ENCODE data around the gene DYNLL1. TPM values are rescaled to one million over a fixed set of nuclear protein-coding genes. Genes with fewer than 3 reads are reported as not detected.

DYNLL1 gene
- total RNA-seq, 3 donors from 2014 or later (not counting 1 experiment from before 2014, with no cell fraction given) = 69.7 to 110 (median 77.2) TPM

GRCh38 chr12:120500581-120500980 is 4.7 kb downstream of the DYNLL1 start:
- no peaks in the 10 kb centered on the region for H3K36me3 Mint-ChIP-seq
- no peaks in the 10 kb centered on the region for H3K9me3 ChIP-seq (ENCODE audit: control insufficient read depth, insufficient read depth, low read length)
- H3K9me3 Mint-ChIP-seq = no peaks in the 10 kb centered on the region
- H3K4me3 ChIP-seq (ENCODE audit: low read length) = no peak overlapping the region
- H3K27ac ChIP-seq (ENCODE audit: low read length) = no peak overlapping the region
- no peaks in the 10 kb centered on the region for H3K27me3 ChIP-seq (ENCODE audit: control insufficient read depth, insufficient read depth, low read length)
- peaks cover 4% of the 10 kb centered on the region for H3K4me1 ChIP-seq (ENCODE audit: control insufficient read depth, insufficient read depth, low read length)
- no peak overlapping the region for H3K4me3 Mint-ChIP-seq
- WGBS (ENCODE audit: insufficient coverage) = 80% methylated on average over 1 of the region's 1 CpG
- DNase-seq = peak in 1 of 2 donors; percentile 18
- peaks cover 32 to 33% of the 10 kb centered on the region in 2 donors for H3K4me1 Mint-ChIP-seq
- TF ChIP-seq CTCF (IDR thresholded peaks at IDR 0.05) = no peak
- H3K27ac Mint-ChIP-seq = peak overlapping the region; percentile 58 to 67
- peaks cover 17% of the 10 kb centered on the region for H3K36me3 ChIP-seq (ENCODE audit: control insufficient read depth, insufficient read depth, low read length)
- no peaks in the 10 kb centered on the region for H3K27me3 Mint-ChIP-seq (ENCODE audit: low read depth in 2 of 2)
- ATAC-seq = no peak
- intact Hi-C loops (cut with micrococcal nuclease) = no loop called here

GRCh38 chr12:120504587-120504986 is 8.7 kb downstream of the DYNLL1 start:
- Mint-ChIP-seq H3K27ac (no peak overlapping the region), H3K27me3 (ENCODE audit: low read depth in 2 of 2) (no peaks in the 10 kb centered on the region), H3K36me3 (no peaks in the 10 kb centered on the region), H3K4me1 (peaks cover 6 to 7% of the 10 kb centered on the region in 2 donors), H3K9me3 (no peaks in the 10 kb centered on the region), H3K4me3 (no peak overlapping the region)
- Histone ChIP-seq H3K4me3 (ENCODE audit: low read length) (no peak overlapping the region), H3K27me3 (ENCODE audit: control insufficient read depth, insufficient read depth, low read length) (no peaks in the 10 kb centered on the region), H3K9me3 (ENCODE audit: control insufficient read depth, insufficient read depth, low read length) (no peaks in the 10 kb centered on the region), H3K27ac (ENCODE audit: low read length) (no peak overlapping the region), H3K36me3 (ENCODE audit: control insufficient read depth, insufficient read depth, low read length) (peaks cover 25% of the 10 kb centered on the region), H3K4me1 (ENCODE audit: control insufficient read depth, insufficient read depth, low read length) (no peaks in the 10 kb centered on the region)
- intact Hi-C loops (cut with micrococcal nuclease) = no loop called here
- no peak for ATAC-seq
- DNase-seq = no peak
- WGBS (ENCODE audit: insufficient coverage) = 100% methylated on average over 3 of the region's 4 CpGs
- TF ChIP-seq CTCF (IDR thresholded peaks at IDR 0.05) = no peak

- H3K36me3 ChIP-seq (ENCODE audit: control insufficient read depth, insufficient read depth, low read length) = peaks cover 21% of the 10 kb centered on the region
- no peaks in the 10 kb centered on the region for H3K27me3 Mint-ChIP-seq (ENCODE audit: low read depth in 2 of 2)
- H3K4me1 Mint-ChIP-seq = no peaks in the 10 kb centered on the region
- no peaks in the 10 kb centered on the region for H3K27me3 ChIP-seq (ENCODE audit: control insufficient read depth, insufficient read depth, low read length)
- H3K27ac Mint-ChIP-seq = no peak overlapping the region
- 94% methylated on average over 8 of the region's 8 CpGs for WGBS (ENCODE audit: insufficient coverage)
- no peak for DNase-seq
- no peaks in the 10 kb centered on the region for H3K4me1 ChIP-seq (ENCODE audit: control insufficient read depth, insufficient read depth, low read length)
- intact Hi-C loops (cut with micrococcal nuclease) = no loop called here
- H3K9me3 Mint-ChIP-seq = no peaks in the 10 kb centered on the region
- H3K4me3 ChIP-seq (ENCODE audit: low read length) = no peak overlapping the region
- no peaks in the 10 kb centered on the region for H3K36me3 Mint-ChIP-seq
- TF ChIP-seq CTCF (IDR thresholded peaks at IDR 0.05) = no peak
- no peak overlapping the region for H3K4me3 Mint-ChIP-seq
- H3K27ac ChIP-seq (ENCODE audit: low read length) = no peak overlapping the region
- ATAC-seq = no peak
- no peaks in the 10 kb centered on the region for H3K9me3 ChIP-seq (ENCODE audit: control insufficient read depth, insufficient read depth, low read length)
These were observed 12.6 kb downstream of the DYNLL1 start for GRCh38 chr12:120508537-120508936.

- no peak for DNase-seq
- Mint-ChIP-seq H3K4me3 (no peak overlapping the region), H3K27ac (no peak overlapping the region), H3K4me1 (peaks cover 0 to 5% of the 10 kb centered on the region in 2 donors), H3K9me3 (no peaks in the 10 kb centered on the region), H3K36me3 (no peaks in the 10 kb centered on the region), H3K27me3 (ENCODE audit: low read depth in 2 of 2) (no peaks in the 10 kb centered on the region)
- TF ChIP-seq CTCF (IDR thresholded peaks at IDR 0.05) = no peak
- H3K4me1 ChIP-seq (ENCODE audit: control insufficient read depth, insufficient read depth, low read length) = no peaks in the 10 kb centered on the region
- no peaks in the 10 kb centered on the region for H3K27me3 ChIP-seq (ENCODE audit: control insufficient read depth, insufficient read depth, low read length)
- no peak overlapping the region for H3K27ac ChIP-seq (ENCODE audit: low read length)
- ATAC-seq = no peak
- intact Hi-C loops (cut with micrococcal nuclease) = no loop called here
- H3K4me3 ChIP-seq (ENCODE audit: low read length) = no peak overlapping the region
- no peaks in the 10 kb centered on the region for H3K9me3 ChIP-seq (ENCODE audit: control insufficient read depth, insufficient read depth, low read length)
- H3K36me3 ChIP-seq (ENCODE audit: control insufficient read depth, insufficient read depth, low read length) = peaks cover 18% of the 10 kb centered on the region
- over 99% methylated on average over 7 of the region's 7 CpGs for WGBS (ENCODE audit: insufficient coverage)
These were observed 18.1 kb downstream of the DYNLL1 start for GRCh38 chr12:120514002-120514401.

Data from natural killer cell (primary cell).